GM06990 (cell line): ENCODE data around the gene MYL7.

Experiments used
- DNase-seq: peaks from one replicate; pipeline ENCODE4 v3.0.0-alpha.2; 2011; ENCODE audit not compliant: insufficient read length; ENCODE audit errors: extremely low read depth
- H3K27me3 ChIP-seq: replicated peaks from 2 replicates; pipeline ENCODE4 v1.6.0; 2011; ENCODE audit warnings: low read length; ENCODE audit not compliant: control insufficient read depth, insufficient read depth
- H3K36me3 ChIP-seq: 2 replicates; pipeline ENCODE4 v1.5.1; 2011; ENCODE audit warnings: low read length; ENCODE audit not compliant: control insufficient read depth, insufficient read depth
- H3K4me3 ChIP-seq: replicated peaks from 2 replicates; pipeline ENCODE4 v1.5.1; 2011; ENCODE audit warnings: low read depth, mild to moderate bottlenecking, control low read depth, low read length
- TF ChIP-seq, protein P1 (sequence below): IDR thresholded peaks from 2 replicates; pipeline ENCODE4 v1.5.1; 2011; ENCODE audit warnings: low read length, control low read depth, mild to moderate bottlenecking, inconsistent platforms; ENCODE audit not compliant: insufficient read depth, poor library complexity, severe bottlenecking

The MYL7 gene

DNA sequence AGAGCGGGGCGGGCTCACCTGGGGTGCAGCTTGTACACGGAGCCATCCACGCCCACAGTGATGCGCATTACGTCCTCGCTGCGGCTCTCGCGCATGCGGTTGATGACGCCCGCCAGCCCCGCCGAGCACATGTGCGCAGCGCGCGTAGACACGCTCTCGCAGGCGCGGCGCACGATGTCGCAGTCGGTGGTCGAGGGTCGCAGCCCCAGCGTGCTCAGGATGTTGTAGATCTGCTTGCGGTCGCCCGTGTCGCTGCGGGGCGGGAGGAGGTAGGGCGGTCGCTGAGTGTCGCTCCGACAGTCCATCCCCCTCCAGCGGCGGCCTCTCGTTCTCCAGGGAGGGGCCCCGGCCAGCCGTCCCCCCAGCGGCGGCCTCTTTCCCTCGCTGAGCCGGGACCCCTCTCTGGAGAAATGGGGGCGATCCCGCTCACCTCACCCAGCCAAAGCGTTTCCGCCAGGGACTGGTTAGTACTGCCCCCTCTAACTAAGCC, 4.4 kb upstream of the MYL7 start:
- TF ChIP-seq, protein P1, sequence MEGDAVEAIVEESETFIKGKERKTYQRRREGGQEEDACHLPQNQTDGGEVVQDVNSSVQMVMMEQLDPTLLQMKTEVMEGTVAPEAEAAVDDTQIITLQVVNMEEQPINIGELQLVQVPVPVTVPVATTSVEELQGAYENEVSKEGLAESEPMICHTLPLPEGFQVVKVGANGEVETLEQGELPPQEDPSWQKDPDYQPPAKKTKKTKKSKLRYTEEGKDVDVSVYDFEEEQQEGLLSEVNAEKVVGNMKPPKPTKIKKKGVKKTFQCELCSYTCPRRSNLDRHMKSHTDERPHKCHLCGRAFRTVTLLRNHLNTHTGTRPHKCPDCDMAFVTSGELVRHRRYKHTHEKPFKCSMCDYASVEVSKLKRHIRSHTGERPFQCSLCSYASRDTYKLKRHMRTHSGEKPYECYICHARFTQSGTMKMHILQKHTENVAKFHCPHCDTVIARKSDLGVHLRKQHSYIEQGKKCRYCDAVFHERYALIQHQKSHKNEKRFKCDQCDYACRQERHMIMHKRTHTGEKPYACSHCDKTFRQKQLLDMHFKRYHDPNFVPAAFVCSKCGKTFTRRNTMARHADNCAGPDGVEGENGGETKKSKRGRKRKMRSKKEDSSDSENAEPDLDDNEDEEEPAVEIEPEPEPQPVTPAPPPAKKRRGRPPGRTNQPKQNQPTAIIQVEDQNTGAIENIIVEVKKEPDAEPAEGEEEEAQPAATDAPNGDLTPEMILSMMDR: no peak
- no peak for DNase-seq

DNA sequence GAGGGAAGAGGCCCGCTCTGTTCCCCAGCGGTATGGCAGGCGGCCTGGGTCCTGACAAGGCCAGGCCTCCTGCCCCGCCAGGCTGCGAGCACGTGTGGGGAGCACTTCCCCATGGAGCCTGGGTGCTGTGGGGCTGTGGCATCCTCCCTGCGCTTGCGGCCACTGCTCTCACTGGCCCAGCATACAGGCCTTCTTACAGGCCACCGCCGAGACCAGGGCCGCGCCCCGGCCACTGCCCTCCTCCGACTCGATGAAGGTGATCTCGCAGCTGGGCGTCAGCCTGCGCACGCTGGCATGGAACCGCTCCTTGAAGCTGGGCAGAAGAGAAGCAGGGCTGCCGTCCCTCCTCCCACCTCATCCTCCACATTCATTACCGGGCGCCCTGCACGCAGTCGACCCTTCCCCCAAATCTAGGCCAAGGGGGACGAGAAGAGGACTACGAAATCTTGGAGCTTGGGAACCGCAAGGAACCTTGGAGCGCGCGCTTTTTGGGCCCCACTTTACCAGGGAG, 3.9 kb upstream of the MYL7 start:
- Histone ChIP-seq H3K36me3 (no peaks in the 10 kb centered on the region), H3K27me3 (no peaks in the 10 kb centered on the region), H3K4me3 (no peak overlapping the region)
- DNase-seq: no peak
- TF ChIP-seq, protein P1: no peak

More for the DNA sequence above, 4.4 kb upstream of the MYL7 start:
- Histone ChIP-seq H3K4me3 (no peak overlapping the region; the same call in 1 of the 2 replicates), H3K36me3 (no peaks in the 10 kb centered on the region), H3K27me3 (no peaks in the 10 kb centered on the region)

DNA sequence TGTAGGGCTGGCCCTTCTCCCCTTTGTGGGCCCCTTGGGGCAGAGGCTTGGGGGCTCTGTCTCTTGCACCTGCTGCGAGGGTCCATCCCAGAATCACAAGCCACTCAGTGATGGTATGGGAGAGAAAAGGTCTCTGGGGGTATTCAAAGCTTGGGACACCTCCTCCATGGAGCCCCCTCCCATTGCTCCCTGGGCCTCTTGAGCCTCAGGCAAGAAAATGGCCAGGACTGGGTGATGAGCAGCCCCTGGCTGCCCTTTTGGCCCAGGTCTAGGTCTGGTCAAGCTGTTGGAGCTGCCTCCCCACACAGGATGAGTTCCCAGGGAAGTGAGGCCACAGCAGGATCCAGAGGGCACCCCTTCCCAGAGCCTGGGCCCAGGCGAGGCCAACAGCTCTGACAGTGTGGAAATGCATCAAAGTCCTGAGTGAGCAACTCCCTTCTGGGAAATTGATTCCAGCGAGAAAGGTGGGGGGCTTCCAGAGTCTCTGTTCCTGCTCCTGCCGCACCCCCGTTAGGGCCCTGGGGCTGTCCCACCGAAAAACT, 3.4 kb upstream of the MYL7 start:
- DNase-seq: no peak
- Histone ChIP-seq H3K36me3 (no peaks in the 10 kb centered on the region), H3K4me3 (no peak overlapping the region), H3K27me3 (no peaks in the 10 kb centered on the region)
- TF ChIP-seq, protein P1: no peak

DNA sequence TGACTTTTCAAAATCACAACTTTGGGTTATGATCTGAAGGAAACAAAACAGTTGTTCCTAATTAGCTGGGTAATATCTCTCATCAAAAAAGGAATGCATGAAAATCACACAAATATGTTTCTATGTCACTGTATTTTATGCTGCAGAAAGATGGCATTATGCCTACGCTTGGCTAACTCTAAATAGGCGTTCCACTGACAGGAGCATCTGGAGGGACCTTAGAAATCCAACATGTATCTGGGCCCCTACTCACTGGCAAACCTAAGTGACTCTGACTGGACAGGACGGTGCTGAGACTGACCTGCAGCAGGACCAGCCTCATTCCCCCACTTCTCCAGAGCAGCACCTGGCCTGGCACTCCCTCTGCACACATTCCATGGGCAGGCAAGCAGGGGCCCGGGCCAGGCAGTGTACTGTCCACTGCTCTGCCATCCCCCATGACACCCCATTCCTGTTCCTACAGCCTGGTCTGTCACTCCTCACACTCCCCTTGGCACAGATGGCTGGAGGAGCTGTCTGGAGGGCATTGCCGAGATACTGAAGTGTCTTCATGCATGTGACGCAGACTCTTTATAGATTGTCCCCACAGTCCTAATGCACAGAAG, 2.6 kb upstream of the MYL7 start:
- Histone ChIP-seq H3K36me3 (no peaks in the 10 kb centered on the region), H3K27me3 (no peaks in the 10 kb centered on the region), H3K4me3 (no peak overlapping the region)
- TF ChIP-seq, protein P1: no peak
- no peak for DNase-seq

DNA sequence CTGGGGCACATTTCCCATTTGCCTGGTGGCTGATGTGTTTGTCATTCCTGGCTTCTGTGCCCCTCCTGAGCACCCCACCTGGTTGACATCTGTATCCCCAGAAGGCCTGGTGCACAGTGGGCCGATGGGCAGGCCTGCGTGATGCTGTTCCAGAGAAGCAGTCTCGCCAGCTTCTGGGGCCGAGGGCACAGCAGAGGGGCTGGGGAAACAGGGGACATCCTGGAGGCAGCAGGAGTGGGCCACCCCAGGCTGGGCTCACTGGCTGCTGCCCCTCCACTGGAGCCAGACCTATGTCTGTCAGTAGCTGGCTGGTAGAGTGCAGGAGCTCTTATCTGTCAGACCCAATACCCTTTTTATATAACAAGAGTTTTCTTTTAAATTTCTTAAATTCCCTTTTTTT, 896 bp upstream of the MYL7 start:
- TF ChIP-seq, protein P1: no peak
- DNase-seq: no peak
- Histone ChIP-seq H3K4me3 (no peak overlapping the region), H3K36me3 (no peaks in the 10 kb centered on the region), H3K27me3 (no peaks in the 10 kb centered on the region)
